Choroid plexus epithelial cell (primary cell): ENCODE data around the gene EPHB2.

Experiments
- DNase-seq: peaks from one replicate; pipeline ENCODE4 v3.0.0-alpha.2; 2010; ENCODE audit warnings: low read depth
- H3K4me3 ChIP-seq: 2 replicates; pipeline ENCODE4 v1.5.1; 2011; ENCODE audit warnings: low read depth, mild to moderate bottlenecking, control low read depth, low read length, moderate library complexity
- CTCF ChIP-seq: conservative IDR thresholded peaks from 2 replicates; pipeline ENCODE4 v1.5.1; 2011; ENCODE audit warnings: low read depth, mild to moderate bottlenecking, control low read depth, inconsistent platforms, low read length, moderate library complexity

EPHB2 gene

GRCh38 chr1:22688466-22688865 is 22.2 kb upstream of the EPHB2 start:
- no peak overlapping the region for H3K4me3 ChIP-seq
- no peak for DNase-seq
- no peak for TF ChIP-seq CTCF

- peak; percentile 81 for DNase-seq
- no peak overlapping the region for H3K4me3 ChIP-seq
- TF ChIP-seq CTCF: no peak
Measured at GRCh38 chr1:22689505-22689904, 21.1 kb upstream of the EPHB2 start.

- no peak for DNase-seq
- H3K4me3 ChIP-seq: no peak overlapping the region
- no peak for TF ChIP-seq CTCF
Measured at GRCh38 chr1:22691031-22691753, 19.4 kb upstream of the EPHB2 start.

GRCh38 chr1:22694172-22694571 is 16.5 kb upstream of the EPHB2 start:
- no peak overlapping the region for H3K4me3 ChIP-seq
- DNase-seq: no peak
- no peak for TF ChIP-seq CTCF

- DNase-seq: no peak
- TF ChIP-seq CTCF: no peak
- H3K4me3 ChIP-seq: no peak overlapping the region
Measured at GRCh38 chr1:22696610-22697009, 14.0 kb upstream of the EPHB2 start.

- no peak overlapping the region for H3K4me3 ChIP-seq
- no peak for TF ChIP-seq CTCF
- no peak for DNase-seq
Measured at GRCh38 chr1:22697980-22698379, 12.7 kb upstream of the EPHB2 start.
